Measurements from ENCODE around the gene THADA.

The THADA gene

GRCh38 chr2:43375746-43376522 lies 219.9 kb downstream of the THADA start:
- DNase-seq: no peak

GRCh38 chr2:43372416-43373081 lies 223.3 kb downstream of the THADA start:
- no peak for DNase-seq

DNA sequence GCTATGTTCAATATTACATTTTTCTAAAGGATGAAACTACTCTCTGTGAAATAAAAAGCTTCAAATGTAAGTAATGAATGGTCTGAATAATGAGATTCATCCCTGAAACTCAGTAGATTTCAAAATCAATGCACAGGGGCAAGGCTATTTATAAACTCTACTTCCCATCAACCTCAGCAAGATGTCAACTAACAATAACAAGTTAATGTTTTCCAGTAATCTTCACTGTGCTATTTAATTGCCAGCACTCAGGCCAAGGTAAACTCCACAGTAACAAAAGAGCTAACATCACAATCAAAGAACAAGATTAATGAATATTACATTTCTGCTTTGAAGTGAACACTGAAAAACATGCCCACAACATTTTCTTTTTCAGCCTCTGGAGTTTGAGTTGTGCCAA lies 225.1 kb downstream of the THADA start:
- no peak for DNase-seq

- DNase-seq: no peak
Observed at GRCh38 chr2:43370146-43370545, 225.7 kb downstream of the THADA start.

- DNase-seq: no peak
Observed at GRCh38 chr2:43368483-43369385, 227.1 kb downstream of the THADA start.

GRCh38 chr2:43367012-43367782 lies 228.6 kb downstream of the THADA start:
- no peak for DNase-seq

GRCh38 chr2:43363120-43363519 lies 232.7 kb downstream of the THADA start:
- no peak for DNase-seq

DNA sequence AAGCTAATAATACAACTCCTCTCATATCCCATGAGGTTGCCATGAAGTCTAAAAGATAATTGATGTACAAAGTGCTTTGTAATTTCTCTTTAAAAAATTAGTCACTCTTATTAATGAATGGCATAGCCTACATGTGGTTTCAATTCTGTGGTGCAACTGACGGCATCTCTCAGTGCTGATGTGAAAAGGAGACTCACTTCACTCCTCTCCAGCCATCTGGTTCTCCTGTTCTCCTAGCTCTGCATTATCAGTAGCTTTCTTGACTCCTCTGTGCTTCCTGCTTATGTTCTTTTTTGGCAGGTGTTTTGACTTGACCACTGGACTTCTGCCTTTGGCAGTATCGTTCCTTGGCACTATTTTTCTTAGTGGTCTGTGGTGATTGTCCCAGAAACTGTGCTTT lies 234.6 kb downstream of the THADA start:
- DNase-seq: no peak

- no peak for DNase-seq
Observed at GRCh38 chr2:43360137-43360536, 235.7 kb downstream of the THADA start.

DNA sequence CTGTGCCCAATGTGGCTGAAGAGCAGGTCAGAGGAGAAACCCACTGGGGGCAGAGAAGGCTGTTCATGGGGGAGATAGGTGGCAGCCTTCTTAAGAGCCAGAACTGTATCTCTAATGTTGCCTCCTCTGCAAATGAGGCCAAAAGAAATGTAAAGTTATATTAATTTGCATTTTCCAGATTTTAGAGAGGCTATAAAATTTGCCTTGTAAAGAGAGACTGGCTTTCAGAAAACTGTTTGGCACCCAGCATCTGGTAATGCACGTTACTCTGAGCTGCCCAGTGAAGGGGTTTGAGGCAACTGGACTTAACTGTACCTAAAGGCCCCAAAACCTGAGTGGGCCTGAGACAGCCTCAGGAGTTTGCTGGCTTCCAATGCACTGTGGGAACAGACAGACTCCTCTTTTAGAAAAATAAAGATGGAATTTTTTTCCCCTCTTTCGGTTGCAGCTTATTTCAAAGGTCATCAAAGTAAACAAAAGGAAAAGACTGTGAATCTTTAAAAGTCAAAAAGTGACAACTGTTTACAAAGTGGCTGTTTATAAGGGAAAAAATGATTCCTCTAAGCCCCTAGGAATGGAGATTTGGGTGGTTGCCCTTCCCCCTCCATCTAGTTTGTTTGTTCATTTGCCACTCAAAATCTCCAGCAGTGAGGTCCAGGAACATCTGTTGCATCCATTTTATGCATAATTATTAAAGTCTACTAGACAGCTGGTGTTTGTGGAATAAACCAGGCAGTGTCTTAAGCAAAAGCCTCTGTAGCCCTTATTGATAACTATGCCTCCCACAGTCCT lies 237.2 kb downstream of the THADA start:
- DNase-seq: no peak

DNA sequence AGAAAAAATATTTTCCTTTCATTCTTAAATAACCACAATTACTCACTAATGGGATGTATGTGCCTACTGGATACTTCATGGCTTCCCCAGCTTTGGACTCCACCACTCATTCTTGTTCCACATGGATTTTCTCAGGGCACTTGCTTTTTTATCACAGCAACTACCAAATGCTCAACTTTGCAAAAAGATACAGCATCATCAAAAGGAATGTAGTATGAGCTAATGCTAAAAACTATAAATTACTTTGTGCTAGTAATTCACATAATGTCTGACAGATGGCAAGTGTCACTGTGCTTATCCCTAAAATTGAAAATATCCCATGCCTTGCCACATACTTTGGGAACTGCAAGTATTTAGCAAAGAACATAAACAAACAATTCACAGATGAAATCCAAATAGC lies 239.1 kb downstream of the THADA start:
- no peak for DNase-seq

- no peak for DNase-seq
Observed at GRCh38 chr2:43355399-43355798, 240.4 kb downstream of the THADA start.

DNA sequence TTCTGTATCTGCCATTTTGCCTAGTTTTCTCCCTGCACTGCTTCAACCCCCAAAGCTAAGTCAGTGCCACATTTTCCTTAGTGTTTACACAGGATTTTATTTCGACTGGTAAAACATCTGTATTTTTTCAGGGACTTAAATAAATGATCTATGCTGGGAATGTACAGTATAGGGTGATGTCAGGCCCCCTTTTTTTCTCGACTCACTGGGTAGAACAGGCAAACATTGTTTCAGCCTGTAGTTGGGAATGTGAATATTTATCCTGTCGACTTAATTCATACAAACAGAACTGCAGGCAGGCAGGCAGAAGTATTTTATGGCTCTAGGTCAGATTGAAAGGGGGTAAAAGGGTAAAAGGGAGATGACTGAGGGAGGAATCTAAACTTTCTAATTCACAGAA lies 245.9 kb downstream of the THADA start:
- no peak for DNase-seq

GRCh38 chr2:43348908-43349661 lies 246.8 kb downstream of the THADA start:
- DNase-seq: peak; percentile 55

DNA sequence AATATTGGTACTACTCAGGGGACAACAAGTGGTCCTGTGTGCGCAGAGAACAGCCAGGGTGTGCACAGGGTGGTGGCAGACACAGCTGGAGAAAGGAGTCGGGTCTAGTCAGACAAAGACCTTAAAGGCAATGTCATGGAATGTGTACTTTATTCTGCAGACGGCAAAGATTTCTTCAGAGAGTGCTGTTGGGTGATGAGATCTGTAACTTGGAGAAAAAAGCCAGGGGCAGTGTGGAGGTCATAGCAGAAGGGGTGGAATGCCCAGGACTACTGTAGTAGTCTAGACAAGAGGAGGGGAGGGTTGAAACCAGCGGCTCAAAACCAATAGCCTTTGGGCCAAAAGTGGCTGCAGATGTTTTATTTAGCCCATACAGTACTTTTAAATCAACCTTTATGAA lies 248.1 kb downstream of the THADA start:
- no peak for DNase-seq

DNA sequence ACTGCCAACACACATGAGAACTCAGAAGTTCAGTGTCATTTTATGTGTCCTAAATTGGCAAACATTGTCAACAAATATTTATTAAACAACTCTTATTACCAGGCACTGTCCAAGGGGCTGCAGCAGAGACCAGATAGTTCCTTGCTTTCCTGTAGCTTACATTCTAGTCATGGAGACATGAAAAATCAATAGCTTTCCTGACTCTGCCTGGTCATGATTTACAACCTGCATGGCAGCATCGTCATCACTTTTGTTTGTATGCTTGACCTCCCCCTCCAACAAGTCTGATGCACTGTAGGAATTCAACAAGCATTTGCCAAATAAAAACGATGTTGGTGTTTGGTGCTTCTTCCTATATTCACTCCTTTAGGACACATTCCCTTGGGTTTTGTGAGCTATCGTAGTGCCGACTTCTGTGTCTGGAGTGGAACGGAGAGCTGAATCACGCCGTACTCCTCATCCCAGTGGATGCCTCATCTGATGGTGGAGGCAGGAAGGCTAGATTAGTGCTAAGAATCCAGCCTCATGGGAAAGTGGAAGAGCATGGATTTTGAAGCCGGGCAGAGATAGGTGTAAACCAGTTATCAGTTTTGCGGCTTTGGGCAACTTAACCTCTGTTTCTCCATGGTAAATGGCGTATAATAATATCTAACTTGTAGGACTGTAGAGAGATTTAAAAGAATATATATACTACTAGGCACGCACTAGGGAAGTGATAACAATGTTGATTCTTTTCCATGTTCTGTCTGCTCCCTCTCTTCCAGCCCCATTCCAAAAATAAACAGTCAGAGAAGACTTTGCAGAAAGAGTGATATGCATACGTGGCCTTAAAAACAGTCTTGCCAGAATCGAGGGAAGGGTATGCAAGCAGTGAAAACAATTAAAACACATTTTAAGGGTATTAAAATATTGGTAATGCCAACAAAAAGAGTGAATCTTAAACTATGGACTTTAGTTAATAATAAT lies 249.0 kb downstream of the THADA start:
- DNase-seq: no peak

- no peak for DNase-seq
Observed at GRCh38 chr2:43345872-43346271, 250.0 kb downstream of the THADA start.

DNA sequence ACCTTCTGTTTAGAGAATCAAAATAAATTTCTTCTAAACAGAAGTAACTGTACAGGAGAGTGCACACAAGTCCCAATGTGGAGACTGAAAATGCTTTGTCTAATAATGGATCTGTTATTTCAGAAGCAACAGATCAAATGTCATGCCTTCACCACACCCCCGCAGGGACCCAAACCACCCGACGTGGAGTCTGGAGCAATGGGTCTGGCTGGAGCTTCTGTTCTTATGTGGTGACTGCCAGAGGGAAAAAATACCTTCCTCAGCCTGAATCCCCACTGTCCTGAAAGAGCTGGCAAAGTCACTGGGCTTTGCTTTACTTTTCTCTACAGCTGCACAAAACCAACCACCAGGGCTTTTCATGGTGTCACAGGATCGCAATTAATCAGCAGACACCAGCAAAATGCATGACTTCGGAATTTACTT lies 250.4 kb downstream of the THADA start:
- DNase-seq: peak; percentile 74

DNA sequence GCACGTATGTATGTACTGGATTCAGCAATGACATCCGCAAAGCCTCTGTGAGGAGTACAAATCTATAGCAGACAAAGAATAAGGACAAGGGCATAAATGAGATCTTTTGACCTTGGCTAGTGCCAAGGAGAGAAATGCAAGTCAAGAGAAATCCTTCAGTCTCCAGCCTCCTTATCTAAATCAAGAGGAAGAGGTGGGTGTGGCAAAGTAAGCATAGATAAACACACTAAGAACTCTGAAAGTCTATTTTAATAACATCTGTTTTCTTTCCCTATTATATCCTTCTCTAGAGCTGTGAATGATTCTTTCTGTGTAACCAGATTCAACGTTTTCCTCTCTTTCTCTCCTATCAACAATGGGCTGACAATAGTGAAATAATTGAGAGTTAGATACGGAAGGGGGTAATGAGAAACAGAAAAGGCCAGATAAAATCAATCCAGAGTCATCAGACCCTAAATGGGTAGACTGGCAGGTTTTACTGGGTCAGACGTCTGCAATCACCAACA lies 250.9 kb downstream of the THADA start:
- no peak for DNase-seq

Data from right hindlimb (tissue), 1 donor.